ENCODE measurements around the gene DHX8. TPM values are rescaled to one million over a fixed set of nuclear protein-coding genes. Genes with fewer than 3 reads are reported as not detected.
"Not testable (repeated sequence)": the region's sequence is repeated elsewhere in the genome, so short reads cannot be mapped to it uniquely, and the experiment has no call there.

DHX8 gene
- total RNA-seq, 2 experiments from 2014 or later = 37.0 to 48.3 TPM

DNA sequence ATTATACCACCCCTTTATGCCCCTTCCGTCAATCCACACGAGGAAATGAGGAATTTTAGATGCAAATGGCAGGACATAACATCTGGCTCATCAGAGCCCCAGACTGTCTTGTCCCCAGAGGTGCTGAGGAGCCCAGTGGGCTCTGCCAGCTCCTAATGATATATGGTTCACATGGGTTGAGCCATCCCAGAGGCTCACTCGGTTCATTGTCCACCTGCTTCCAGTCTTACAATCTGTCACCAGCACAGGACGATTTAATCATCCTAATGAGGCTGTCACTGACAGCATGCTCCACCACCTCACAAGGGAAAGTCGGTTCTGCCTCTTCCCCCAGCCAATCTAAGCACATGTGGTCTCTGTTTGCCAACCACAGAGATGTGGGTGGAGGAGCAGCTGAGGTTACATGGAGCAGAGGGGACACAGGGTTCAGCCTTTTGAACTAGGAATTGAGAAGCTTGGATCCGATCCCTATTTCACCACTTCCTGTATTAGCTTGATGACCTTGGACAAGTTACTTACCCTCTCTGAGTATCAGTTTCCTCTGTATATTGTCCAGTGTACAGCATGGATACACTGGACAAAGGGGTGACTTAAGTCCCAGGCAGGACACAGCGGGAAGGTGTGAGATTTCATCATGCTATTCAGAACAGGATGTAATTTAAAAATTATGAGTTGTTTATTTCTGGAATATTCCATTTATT, 27.0 kb upstream of the DHX8 start:
- CTCF ChIA-PET (ENCODE audit: unreplicated experiment) = no interaction called here
- DNase-seq (ENCODE audit: low spot score) = no peak
- no peaks in the 10 kb centered on the region for H3K9me2 ChIP-seq (ENCODE audit: insufficient read depth, low read length)
- H3K4me3 ChIP-seq (ENCODE audit: low read depth, low read length, poor library complexity, severe bottlenecking) = no peak overlapping the region
- intact Hi-C loops (cut with micrococcal nuclease; ENCODE audit: unreplicated experiment) = no loop called here
- no peak overlapping the region for H3K4me2 ChIP-seq (ENCODE audit: low read length)
- H3K36me3 ChIP-seq (ENCODE audit: insufficient read depth, low read length) = no peaks in the 10 kb centered on the region
- H3K4me1 ChIP-seq (ENCODE audit: insufficient read depth, low read length, poor library complexity, severe bottlenecking) = no peaks in the 10 kb centered on the region
- no TSS peak for BruUV-seq (replicated peaks)
- no peaks in the 10 kb centered on the region for H3K9me3 ChIP-seq (ENCODE audit: low read length)
- TF ChIP-seq, protein P1, sequence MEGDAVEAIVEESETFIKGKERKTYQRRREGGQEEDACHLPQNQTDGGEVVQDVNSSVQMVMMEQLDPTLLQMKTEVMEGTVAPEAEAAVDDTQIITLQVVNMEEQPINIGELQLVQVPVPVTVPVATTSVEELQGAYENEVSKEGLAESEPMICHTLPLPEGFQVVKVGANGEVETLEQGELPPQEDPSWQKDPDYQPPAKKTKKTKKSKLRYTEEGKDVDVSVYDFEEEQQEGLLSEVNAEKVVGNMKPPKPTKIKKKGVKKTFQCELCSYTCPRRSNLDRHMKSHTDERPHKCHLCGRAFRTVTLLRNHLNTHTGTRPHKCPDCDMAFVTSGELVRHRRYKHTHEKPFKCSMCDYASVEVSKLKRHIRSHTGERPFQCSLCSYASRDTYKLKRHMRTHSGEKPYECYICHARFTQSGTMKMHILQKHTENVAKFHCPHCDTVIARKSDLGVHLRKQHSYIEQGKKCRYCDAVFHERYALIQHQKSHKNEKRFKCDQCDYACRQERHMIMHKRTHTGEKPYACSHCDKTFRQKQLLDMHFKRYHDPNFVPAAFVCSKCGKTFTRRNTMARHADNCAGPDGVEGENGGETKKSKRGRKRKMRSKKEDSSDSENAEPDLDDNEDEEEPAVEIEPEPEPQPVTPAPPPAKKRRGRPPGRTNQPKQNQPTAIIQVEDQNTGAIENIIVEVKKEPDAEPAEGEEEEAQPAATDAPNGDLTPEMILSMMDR (conservative IDR thresholded peaks at IDR 0.05; ENCODE audit: low read length) = no peak
- TF ChIP-seq EZH2phosphoT487 (IDR thresholded peaks at IDR 0.05; ENCODE audit: borderline replicate concordance, low read depth, low read length) = no peak
- POLR2A ChIA-PET = interaction anchor here (0.5 kb wide), 1 partner anchor 26 kb away, joined by 4 read pairs; no protein-coding TSS in a partner anchor
- H3K79me2 ChIP-seq (ENCODE audit: insufficient read depth, low read depth, low read length) = no peaks in the 10 kb centered on the region
- no peak overlapping the region for H2AFZ ChIP-seq (ENCODE audit: low read length)
- H3K27ac ChIP-seq (ENCODE audit: low read depth, low read length, poor library complexity, severe bottlenecking) = no peak overlapping the region
- no peaks in the 10 kb centered on the region for H4K20me1 ChIP-seq (ENCODE audit: insufficient read depth, low read length)

DNA sequence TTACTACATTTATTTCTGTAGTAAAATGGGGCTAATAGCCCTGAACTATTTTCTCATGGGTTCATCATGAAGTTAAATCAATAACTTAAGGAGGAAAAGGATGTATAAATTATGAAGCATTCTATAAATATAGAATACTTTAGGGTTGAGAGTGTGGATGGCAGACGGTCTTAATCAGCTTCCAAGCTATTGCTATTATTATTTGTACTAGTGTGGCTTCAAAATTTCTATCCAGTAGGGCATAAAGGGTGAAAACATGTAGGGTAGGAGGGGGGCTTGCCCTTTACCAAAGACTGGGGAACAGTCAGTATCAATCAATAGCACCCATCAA, 26.4 kb upstream of the DHX8 start:
- H2AFZ ChIP-seq (ENCODE audit: low read length) = no peak overlapping the region
- H3K9me3 ChIP-seq (ENCODE audit: low read length) = no peaks in the 10 kb centered on the region
- no peak overlapping the region for H3K4me2 ChIP-seq (ENCODE audit: low read length)
- no TSS peak for BruUV-seq (replicated peaks)
- no peak overlapping the region for H3K4me3 ChIP-seq (ENCODE audit: low read depth, low read length, poor library complexity, severe bottlenecking)
- DNase-seq (ENCODE audit: low spot score) = no peak
- ChIA-PET CTCF (ENCODE audit: unreplicated experiment) (no interaction called here), POLR2A (interaction anchor here (0.5 kb wide), 1 partner anchor 26 kb away, joined by 4 read pairs; no protein-coding TSS in a partner anchor)
- no peaks in the 10 kb centered on the region for H4K20me1 ChIP-seq (ENCODE audit: insufficient read depth, low read length)
- no peaks in the 10 kb centered on the region for H3K4me1 ChIP-seq (ENCODE audit: insufficient read depth, low read length, poor library complexity, severe bottlenecking)
- H3K36me3 ChIP-seq (ENCODE audit: insufficient read depth, low read length) = no peaks in the 10 kb centered on the region
- intact Hi-C loops (cut with micrococcal nuclease; ENCODE audit: unreplicated experiment) = no loop called here
- H3K79me2 ChIP-seq (ENCODE audit: insufficient read depth, low read depth, low read length) = no peaks in the 10 kb centered on the region
- no peak for TF ChIP-seq EZH2phosphoT487 (IDR thresholded peaks at IDR 0.05; ENCODE audit: borderline replicate concordance, low read depth, low read length)
- TF ChIP-seq, protein P1 (conservative IDR thresholded peaks at IDR 0.05; ENCODE audit: low read length) = no peak
- no peak overlapping the region for H3K27ac ChIP-seq (ENCODE audit: low read depth, low read length, poor library complexity, severe bottlenecking)
- no peaks in the 10 kb centered on the region for H3K9me2 ChIP-seq (ENCODE audit: insufficient read depth, low read length)

DNA sequence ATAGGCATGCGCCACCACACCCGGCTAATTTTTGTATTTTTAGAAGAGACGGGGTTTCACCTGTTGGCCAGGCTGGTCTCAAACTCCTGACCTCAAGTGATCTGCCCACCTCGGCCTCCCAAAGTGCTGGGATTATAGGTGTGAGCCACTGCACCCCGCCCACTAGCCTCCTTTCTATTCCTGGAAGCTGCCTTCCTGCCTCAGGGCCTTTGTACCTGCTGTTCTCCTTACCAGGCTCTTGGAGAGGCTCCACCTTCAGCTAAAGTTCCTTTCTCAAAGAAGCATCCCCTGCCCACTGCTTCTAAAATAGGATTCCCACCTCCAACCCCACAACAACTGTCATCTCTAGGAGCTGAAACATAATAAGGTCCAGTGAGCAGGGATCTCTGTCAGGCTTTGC, 23.9 kb upstream of the DHX8 start:
- H2AFZ ChIP-seq (ENCODE audit: low read length); H3K36me3 ChIP-seq (ENCODE audit: insufficient read depth, low read length); H3K27ac ChIP-seq (ENCODE audit: low read depth, low read length, poor library complexity, severe bottlenecking); H4K20me1 ChIP-seq (ENCODE audit: insufficient read depth, low read length); H3K4me1 ChIP-seq (ENCODE audit: insufficient read depth, low read length, poor library complexity, severe bottlenecking); H3K9me3 ChIP-seq (ENCODE audit: low read length); DNase-seq (ENCODE audit: low spot score); H3K4me3 ChIP-seq (ENCODE audit: low read depth, low read length, poor library complexity, severe bottlenecking); BruUV-seq (replicated peaks); intact Hi-C loops (cut with micrococcal nuclease; ENCODE audit: unreplicated experiment); H3K9me2 ChIP-seq (ENCODE audit: insufficient read depth, low read length); H3K79me2 ChIP-seq (ENCODE audit: insufficient read depth, low read depth, low read length); H3K4me2 ChIP-seq (ENCODE audit: low read length): not testable (repeated sequence)
- ChIA-PET CTCF (ENCODE audit: unreplicated experiment) (interaction anchor here (0.5 kb wide), 1 partner anchor 44 kb away, joined by 3 read pairs; no protein-coding TSS in a partner anchor), POLR2A (interaction anchor here (0.6 to 0.7 kb wide), 2 partner anchors 34 to 1848 kb away, joined by 4 to 5 read pairs; no protein-coding TSS in a partner anchor)

All from OCI-LY7 (cell line).